GM12878 (cell line): ENCODE data around the gene CCN5. TPM values are rescaled to one million over a fixed set of nuclear protein-coding genes. Genes with fewer than 3 reads are reported as not detected.

Experiments used
- ATAC-seq: fragments of 200-7000 bp; cut with Tn5 transposase; 3 replicates; pipeline ENCODE4 v1.9.1; 2020; ENCODE audit warnings: mild to moderate bottlenecking, moderate library complexity
- BruUV-seq: library from RNA; stranded (reverse); fragments of 400-500 nt; replicated peaks from 2 replicates; lab custom pipeline; 2021; lab: Mats Ljungman, UMichigan
- CTCF ChIA-PET: fragments of 300-600 bp; sonication (Branson Sonifier 250); formaldehyde crosslinking; extraction: SDS; loops from one replicate; lab custom pipeline; 2021; ENCODE audit warnings: inconsistent platforms; lab: Yijun Ruan, JAX
- POLR2A ChIA-PET: fragments of 350-600 bp; formaldehyde crosslinking; extraction: SDS; loops from one replicate; lab custom pipeline; 2021; ENCODE audit warnings: inconsistent platforms; lab: Charles Lee
- RAD21 ChIA-PET: fragments of 300-600 bp; sonication (Branson Sonifier 250); formaldehyde crosslinking; loops from one replicate; lab custom pipeline; 2023; ENCODE audit warnings: antibody characterized with exemption; ENCODE audit not compliant: unreplicated experiment; lab: Charles Lee
- SMC1A ChIA-PET: fragments of 300-600 bp; sonication (Branson Sonifier 250); formaldehyde crosslinking; loops from one replicate; lab custom pipeline; 2023; ENCODE audit not compliant: unreplicated experiment, uncharacterized antibody; lab: Charles Lee
- DNase-seq: peaks from one replicate; pipeline ENCODE4 v3.0.0-alpha.2; 2011; ENCODE audit warnings: low read depth, low spot score
- FAIRE-seq: peaks from 3 replicates; lab custom pipeline; 2011; peaks lifted over from hg19 to GRCh38; lab: Jason Lieb, UNC
- H2AFZ ChIP-seq: 2 replicates; pipeline ENCODE4 v1.6.0; 2011; ENCODE audit warnings: low read depth, low read length, control low read depth; ENCODE audit not compliant: control insufficient read depth
- H3K27ac ChIP-seq: 2 replicates; pipeline ENCODE4 v1.5.1; 2011; ENCODE audit warnings: control low read depth; ENCODE audit not compliant: control insufficient read depth, insufficient read depth
- H3K27me3 ChIP-seq, 2 experiments: replicated peaks in 1 of 2; 2 replicates each; pipeline versions ENCODE4 v1.6.0 to v1.6.1; 2011; ENCODE audit warnings: low read length in 1 of 2; ENCODE audit not compliant: control insufficient read depth in 2 of 2, insufficient read depth in 2 of 2
- H3K36me3 ChIP-seq, 2 experiments: 2 replicates each; pipeline ENCODE4 v1.5.1; 2011; ENCODE audit warnings: low read length in 1 of 2; ENCODE audit not compliant: control insufficient read depth in 2 of 2, insufficient read depth in 2 of 2
- H3K4me1 ChIP-seq: 2 replicates; pipeline ENCODE4 v1.6.1; 2011; ENCODE audit warnings: mild to moderate bottlenecking, low read length, moderate library complexity, mixed read lengths; ENCODE audit not compliant: control insufficient read depth, insufficient read depth
- H3K4me2 ChIP-seq: 2 replicates; pipeline ENCODE4 v1.6.0; 2011; ENCODE audit warnings: control low read depth; ENCODE audit not compliant: control insufficient read depth, insufficient read depth
- H3K4me3 ChIP-seq: fragments of 200-600 bp; sonication (generic); 2 replicates; pipeline ENCODE4 v1.5.1; 2016
- H3K79me2 ChIP-seq: 2 replicates; pipeline ENCODE4 v1.6.0; 2011; ENCODE audit warnings: low read length; ENCODE audit not compliant: control insufficient read depth, insufficient read depth
- H3K9ac ChIP-seq: 2 replicates; pipeline ENCODE4 v1.8.0; 2011; ENCODE audit warnings: low read length, control low read depth, mixed read lengths; ENCODE audit not compliant: control insufficient read depth, insufficient read depth
- H3K9me3 ChIP-seq: replicated peaks from 3 replicates; pipeline ENCODE4 v1.5.1; 2011; ENCODE audit warnings: mild to moderate bottlenecking, low read length; ENCODE audit not compliant: control insufficient read depth, insufficient read depth
- H4K20me1 ChIP-seq: 2 replicates; pipeline ENCODE4 v1.6.0; 2011; ENCODE audit not compliant: control insufficient read depth, insufficient read depth
- SIX5 ChIP-seq: IDR thresholded peaks from 2 replicates; pipeline ENCODE4 v1.6.1; 2011; ENCODE audit warnings: mild to moderate bottlenecking, low read depth, low read length, moderate library complexity; ENCODE audit not compliant: severe bottlenecking
- WGBS: methylation state at CpG from one replicate; pipeline ENCODE4 v1.1.6; 2016; ENCODE audit warnings: low lambda C conversion rate; ENCODE audit not compliant: insufficient replicate concordance, insufficient coverage; ENCODE audit errors: missing lambda C conversion rate; 5-methylcytosine and 5-hydroxymethylcytosine counted together
- in situ Hi-C: fragments of 300-500 bp; cut with MboI; formaldehyde crosslinking; loops from 9 replicates; pipeline ENCODE4 v1.14.3; 2018; ENCODE audit warnings: mixed read lengths
- intact Hi-C: fragments of 100-400 bp; cut with micrococcal nuclease; formaldehyde crosslinking; loops from one replicate; pipeline ENCODE4 v1.14.2; 2022; ENCODE audit not compliant: unreplicated experiment
- polyA plus RNA-seq, 11 experiments: library from polyadenylated mRNA; depleted of rRNA in 4 of 11; unstranded in 6 of 11; stranded (reverse) in 5 of 11; fragments of >200 nt; fragmentation: Nextera tagmentation in 4 of 11; fragmentation: Illumina TruSeq in 1 of 11; extraction: Ambion mirVana in 4 of 11; extraction: Trizol in 1 of 11; gene quantifications; 1 replicate in 1 of 11; 2 replicates in 10 of 11; pipeline versions ENCODE4 v1.2.1 to v1.2.3, GENCODE V29; 2011 to 2016; ENCODE audit warnings: inconsistent platforms in 2 of 11, missing spikeins in 2 of 11, low read depth in 1 of 11
- total RNA-seq, 4 experiments: library from RNA; depleted of rRNA in 3 of 4; stranded (reverse); fragments of >200 nt in 3 of 4; fragmentation: Illumina TruSeq in 1 of 4; extraction: Trizol in 1 of 4; gene quantifications; 2 replicates each; pipeline versions ENCODE4 v1.2.1 to v1.2.3, GENCODE V29; 2013 to 2021
- TF ChIP-seq, protein P1 (sequence below): IDR thresholded peaks from 2 replicates; pipeline ENCODE4 v1.6.1; 2012; ENCODE audit warnings: mild to moderate bottlenecking, low read depth, low read length

The CCN5 gene
- total and polyA plus RNA-seq, 10 of the 15 experiments (the other 5 are each of a cell fraction or from before 2014, with no cell fraction given) = 0.14 to 0.15 TPM; not detected in 8

DNA sequence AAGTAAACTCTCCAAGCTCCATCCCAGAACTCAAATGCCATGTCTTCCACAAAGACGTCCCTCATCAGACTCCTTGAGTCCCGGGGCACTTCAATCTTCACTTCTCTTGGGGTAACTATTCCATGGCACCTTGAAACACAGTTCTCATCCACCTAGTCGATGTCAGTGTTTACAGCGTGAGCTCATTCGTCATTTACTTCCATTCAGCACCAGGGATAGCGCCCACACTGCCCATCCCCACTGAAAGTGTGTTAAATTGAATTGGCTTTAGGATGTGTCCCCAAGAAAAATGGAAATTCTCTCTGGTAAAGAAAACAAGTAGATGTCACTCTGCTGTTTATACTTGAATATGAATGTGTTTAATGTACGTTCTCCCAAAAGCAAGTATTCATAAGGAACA lies 61.8 kb downstream of the CCN5 start:
- ATAC-seq (no peak), DNase-seq (no peak), FAIRE-seq (no peak)
- TF ChIP-seq SIX5 = no peak
- TF ChIP-seq, protein P1, sequence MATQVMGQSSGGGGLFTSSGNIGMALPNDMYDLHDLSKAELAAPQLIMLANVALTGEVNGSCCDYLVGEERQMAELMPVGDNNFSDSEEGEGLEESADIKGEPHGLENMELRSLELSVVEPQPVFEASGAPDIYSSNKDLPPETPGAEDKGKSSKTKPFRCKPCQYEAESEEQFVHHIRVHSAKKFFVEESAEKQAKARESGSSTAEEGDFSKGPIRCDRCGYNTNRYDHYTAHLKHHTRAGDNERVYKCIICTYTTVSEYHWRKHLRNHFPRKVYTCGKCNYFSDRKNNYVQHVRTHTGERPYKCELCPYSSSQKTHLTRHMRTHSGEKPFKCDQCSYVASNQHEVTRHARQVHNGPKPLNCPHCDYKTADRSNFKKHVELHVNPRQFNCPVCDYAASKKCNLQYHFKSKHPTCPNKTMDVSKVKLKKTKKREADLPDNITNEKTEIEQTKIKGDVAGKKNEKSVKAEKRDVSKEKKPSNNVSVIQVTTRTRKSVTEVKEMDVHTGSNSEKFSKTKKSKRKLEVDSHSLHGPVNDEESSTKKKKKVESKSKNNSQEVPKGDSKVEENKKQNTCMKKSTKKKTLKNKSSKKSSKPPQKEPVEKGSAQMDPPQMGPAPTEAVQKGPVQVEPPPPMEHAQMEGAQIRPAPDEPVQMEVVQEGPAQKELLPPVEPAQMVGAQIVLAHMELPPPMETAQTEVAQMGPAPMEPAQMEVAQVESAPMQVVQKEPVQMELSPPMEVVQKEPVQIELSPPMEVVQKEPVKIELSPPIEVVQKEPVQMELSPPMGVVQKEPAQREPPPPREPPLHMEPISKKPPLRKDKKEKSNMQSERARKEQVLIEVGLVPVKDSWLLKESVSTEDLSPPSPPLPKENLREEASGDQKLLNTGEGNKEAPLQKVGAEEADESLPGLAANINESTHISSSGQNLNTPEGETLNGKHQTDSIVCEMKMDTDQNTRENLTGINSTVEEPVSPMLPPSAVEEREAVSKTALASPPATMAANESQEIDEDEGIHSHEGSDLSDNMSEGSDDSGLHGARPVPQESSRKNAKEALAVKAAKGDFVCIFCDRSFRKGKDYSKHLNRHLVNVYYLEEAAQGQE = peak; percentile 89
- in situ Hi-C loops (no loop called here), intact Hi-C loops (no loop called here)
- Histone ChIP-seq H3K79me2 (no peaks in the 10 kb centered on the region), H3K4me2 (no peak overlapping the region), H4K20me1 (peaks cover 4% of the 10 kb centered on the region; the same call in 1 of the 2 replicates), H3K27ac (no peak overlapping the region), H3K9ac (no peak overlapping the region), H3K27me3 (peaks cover 0 to 1% of the 10 kb centered on the region in 2 experiments; a peak in 1 of 4 replicates), H3K4me3 (no peak overlapping the region), H3K4me1 (no peaks in the 10 kb centered on the region), H3K9me3 (no peaks in the 10 kb centered on the region), H2AFZ (no peak overlapping the region), H3K36me3 (no peaks in the 10 kb centered on the region)
- ChIA-PET POLR2A (no interaction called here), RAD21 (no interaction called here), SMC1A (interaction anchor here (1.4 kb wide), 1 partner anchor 9 kb away, joined by 5 read pairs; no protein-coding TSS in a partner anchor), CTCF (no interaction called here)
- WGBS = 27% methylated on average over 7 of the region's 7 CpGs
- no TSS peak for BruUV-seq

Other genes with a start within 250 kb of the CCN5 start
Only the 7 nearest of the 9 such genes appear.
- gene SERINC3, start 193.3 kb upstream of the CCN5 start, total RNA-seq (2014; rRNA removed) = 24.5 and 31.5 TPM in 2 replicates
- 33.3 and 33.8 TPM in 2 replicates for gene SERINC3, start 193.3 kb upstream of the CCN5 start, total RNA-seq (2014; rRNA removed; fragmentation: Illumina TruSeq; extraction: Trizol)
- 35.0 and 35.3 TPM in 2 replicates for gene SERINC3, start 193.3 kb upstream of the CCN5 start, total RNA-seq (2021)
- gene SERINC3, start 193.3 kb upstream of the CCN5 start, polyA plus RNA-seq (2011; rRNA removed) = 88.7 and 96.8 TPM in 2 replicates
- gene SERINC3, start 193.3 kb upstream of the CCN5 start, polyA plus RNA-seq (2014; fragmentation: Illumina TruSeq; extraction: Trizol) = 39.8 and 41.9 TPM in 2 replicates
- gene SERINC3, start 193.3 kb upstream of the CCN5 start, polyA plus RNA-seq (2014; fragmentation: Nextera tagmentation; extraction: Ambion mirVana) = 10 to 100 TPM; 37.8 to 55.6 TPM
- gene SERINC3, start 193.3 kb upstream of the CCN5 start, polyA plus RNA-seq (2014; rRNA removed) = 31.8 and 34.0 TPM in 2 replicates
- 10 to 100 TPM; 59.0 to 59.8 TPM for gene SERINC3, start 193.3 kb upstream of the CCN5 start, polyA plus RNA-seq (2016; fragmentation: Nextera tagmentation; extraction: Ambion mirVana)
- 77.0 and 78.5 TPM in 2 replicates for gene PKIG, start 132.8 kb upstream of the CCN5 start, total RNA-seq (2014; rRNA removed)
- 47.9 and 51.4 TPM in 2 replicates for gene PKIG, start 132.8 kb upstream of the CCN5 start, total RNA-seq (2014; rRNA removed; fragmentation: Illumina TruSeq; extraction: Trizol)
- gene PKIG, start 132.8 kb upstream of the CCN5 start, total RNA-seq (2021) = 56.2 and 58.4 TPM in 2 replicates
- 16.4 and 17.8 TPM in 2 replicates for gene PKIG, start 132.8 kb upstream of the CCN5 start, polyA plus RNA-seq (2011; rRNA removed)
- gene PKIG, start 132.8 kb upstream of the CCN5 start, polyA plus RNA-seq (2014; fragmentation: Illumina TruSeq; extraction: Trizol) = 33.8 and 69.3 TPM in 2 replicates
- 10 to 100 TPM in 1 of 2 experiments, 1 to 10 TPM in 1; 5.7 to 17.5 TPM for gene PKIG, start 132.8 kb upstream of the CCN5 start, polyA plus RNA-seq (2014; fragmentation: Nextera tagmentation; extraction: Ambion mirVana)
- 74.2 and 82.3 TPM in 2 replicates for gene PKIG, start 132.8 kb upstream of the CCN5 start, polyA plus RNA-seq (2014; rRNA removed)
- 10 to 100 TPM; 26.3 to 28.0 TPM for gene PKIG, start 132.8 kb upstream of the CCN5 start, polyA plus RNA-seq (2016; fragmentation: Nextera tagmentation; extraction: Ambion mirVana)
- 74.6 and 78.6 TPM in 2 replicates for gene ADA, start 63.7 kb upstream of the CCN5 start, total RNA-seq (2014; rRNA removed)
- 69.1 and 69.5 TPM in 2 replicates for gene ADA, start 63.7 kb upstream of the CCN5 start, total RNA-seq (2014; rRNA removed; fragmentation: Illumina TruSeq; extraction: Trizol)
- gene ADA, start 63.7 kb upstream of the CCN5 start, total RNA-seq (2021) = 99.0 and 105 TPM in 2 replicates
- gene ADA, start 63.7 kb upstream of the CCN5 start, polyA plus RNA-seq (2011; rRNA removed) = 88.9 and 129 TPM in 2 replicates
- 71.6 and 82.7 TPM in 2 replicates for gene ADA, start 63.7 kb upstream of the CCN5 start, polyA plus RNA-seq (2014; fragmentation: Illumina TruSeq; extraction: Trizol)
- gene ADA, start 63.7 kb upstream of the CCN5 start, polyA plus RNA-seq (2014; fragmentation: Nextera tagmentation; extraction: Ambion mirVana) = 10 to 100 TPM; 40.9 to 70.6 TPM
- 122 and 125 TPM in 2 replicates for gene ADA, start 63.7 kb upstream of the CCN5 start, polyA plus RNA-seq (2014; rRNA removed)
- 100 to 1,000 TPM; 189 to 217 TPM for gene ADA, start 63.7 kb upstream of the CCN5 start, polyA plus RNA-seq (2016; fragmentation: Nextera tagmentation; extraction: Ambion mirVana)
- gene KCNK15, start 30.5 kb downstream of the CCN5 start, total RNA-seq (2014; rRNA removed) = not detected in 2 replicates
- not detected in 2 replicates for gene KCNK15, start 30.5 kb downstream of the CCN5 start, total RNA-seq (2014; rRNA removed; fragmentation: Illumina TruSeq; extraction: Trizol)
- not detected in 2 replicates for gene KCNK15, start 30.5 kb downstream of the CCN5 start, total RNA-seq (2021)
- not detected in 2 replicates for gene KCNK15, start 30.5 kb downstream of the CCN5 start, polyA plus RNA-seq (2011; rRNA removed)
- not detected in 2 replicates for gene KCNK15, start 30.5 kb downstream of the CCN5 start, polyA plus RNA-seq (2014; fragmentation: Illumina TruSeq; extraction: Trizol)
- gene KCNK15, start 30.5 kb downstream of the CCN5 start, polyA plus RNA-seq (2014; fragmentation: Nextera tagmentation; extraction: Ambion mirVana) = not detected
- gene KCNK15, start 30.5 kb downstream of the CCN5 start, polyA plus RNA-seq (2014; rRNA removed) = not detected in 2 replicates
- gene KCNK15, start 30.5 kb downstream of the CCN5 start, polyA plus RNA-seq (2016; fragmentation: Nextera tagmentation; extraction: Ambion mirVana) = not detected
- under 0.01 TPM in 1 of 2 replicates, not detected in the other for gene RIMS4, start 95.2 kb downstream of the CCN5 start, total RNA-seq (2014; rRNA removed)
- not detected in 2 replicates for gene RIMS4, start 95.2 kb downstream of the CCN5 start, total RNA-seq (2014; rRNA removed; fragmentation: Illumina TruSeq; extraction: Trizol)
- gene RIMS4, start 95.2 kb downstream of the CCN5 start, total RNA-seq (2021) = 0.05 TPM in 1 of 2 replicates, not detected in the other
- gene RIMS4, start 95.2 kb downstream of the CCN5 start, polyA plus RNA-seq (2011; rRNA removed) = 0.06 and 0.07 TPM in 2 replicates
- not detected in 2 replicates for gene RIMS4, start 95.2 kb downstream of the CCN5 start, polyA plus RNA-seq (2014; fragmentation: Illumina TruSeq; extraction: Trizol)
- gene RIMS4, start 95.2 kb downstream of the CCN5 start, polyA plus RNA-seq (2014; fragmentation: Nextera tagmentation; extraction: Ambion mirVana) = not detected
- 0.05 TPM in 1 of 2 replicates, not detected in the other for gene RIMS4, start 95.2 kb downstream of the CCN5 start, polyA plus RNA-seq (2014; rRNA removed)
- gene RIMS4, start 95.2 kb downstream of the CCN5 start, polyA plus RNA-seq (2016; fragmentation: Nextera tagmentation; extraction: Ambion mirVana) = under 1 TPM in 1 of 2 experiments, not detected in 1; 0.07 TPM
- 63.5 and 73.2 TPM in 2 replicates for gene YWHAB, start 170.3 kb downstream of the CCN5 start, total RNA-seq (2014; rRNA removed)
- 81.9 and 84.6 TPM in 2 replicates for gene YWHAB, start 170.3 kb downstream of the CCN5 start, total RNA-seq (2014; rRNA removed; fragmentation: Illumina TruSeq; extraction: Trizol)
- 185 and 195 TPM in 2 replicates for gene YWHAB, start 170.3 kb downstream of the CCN5 start, total RNA-seq (2021)
- gene YWHAB, start 170.3 kb downstream of the CCN5 start, polyA plus RNA-seq (2011; rRNA removed) = 99.1 and 111 TPM in 2 replicates
- gene YWHAB, start 170.3 kb downstream of the CCN5 start, polyA plus RNA-seq (2014; fragmentation: Illumina TruSeq; extraction: Trizol) = 170 and 195 TPM in 2 replicates
- 100 to 1,000 TPM; 136 to 153 TPM for gene YWHAB, start 170.3 kb downstream of the CCN5 start, polyA plus RNA-seq (2014; fragmentation: Nextera tagmentation; extraction: Ambion mirVana)
- gene YWHAB, start 170.3 kb downstream of the CCN5 start, polyA plus RNA-seq (2014; rRNA removed) = 76.9 and 77.5 TPM in 2 replicates
- gene YWHAB, start 170.3 kb downstream of the CCN5 start, polyA plus RNA-seq (2016; fragmentation: Nextera tagmentation; extraction: Ambion mirVana) = 100 to 1,000 TPM; 307 to 323 TPM
- gene PABPC1L, start 194.7 kb downstream of the CCN5 start, total RNA-seq (2014; rRNA removed) = 9.8 and 14.2 TPM in 2 replicates
- gene PABPC1L, start 194.7 kb downstream of the CCN5 start, total RNA-seq (2014; rRNA removed; fragmentation: Illumina TruSeq; extraction: Trizol) = 9.5 and 11.1 TPM in 2 replicates
- gene PABPC1L, start 194.7 kb downstream of the CCN5 start, total RNA-seq (2021) = 29.0 and 35.0 TPM in 2 replicates
- 57.7 and 66.8 TPM in 2 replicates for gene PABPC1L, start 194.7 kb downstream of the CCN5 start, polyA plus RNA-seq (2011; rRNA removed)
- gene PABPC1L, start 194.7 kb downstream of the CCN5 start, polyA plus RNA-seq (2014; fragmentation: Illumina TruSeq; extraction: Trizol) = 20.8 and 31.7 TPM in 2 replicates
- gene PABPC1L, start 194.7 kb downstream of the CCN5 start, polyA plus RNA-seq (2014; fragmentation: Nextera tagmentation; extraction: Ambion mirVana) = 1 to 10 TPM; 6.1 to 7.1 TPM
- 60.8 and 69.2 TPM in 2 replicates for gene PABPC1L, start 194.7 kb downstream of the CCN5 start, polyA plus RNA-seq (2014; rRNA removed)
- 1 to 10 TPM; 7.8 to 8.6 TPM for gene PABPC1L, start 194.7 kb downstream of the CCN5 start, polyA plus RNA-seq (2016; fragmentation: Nextera tagmentation; extraction: Ambion mirVana)